Islet precursor cell (in vitro differentiated cells): ENCODE data around the gene TSPAN32.
A peak's percentile ranks its signal among the peaks of the same experiment; 100 is the strongest.
"Not testable (repeated sequence)": the region's sequence is repeated elsewhere in the genome, so short reads cannot be mapped to it uniquely, and the experiment has no call there.

Source experiments
- DNase-seq: peaks from one replicate; pipeline ENCODE4 v3.0.0-alpha.2; 2018

The TSPAN32 gene

DNA sequence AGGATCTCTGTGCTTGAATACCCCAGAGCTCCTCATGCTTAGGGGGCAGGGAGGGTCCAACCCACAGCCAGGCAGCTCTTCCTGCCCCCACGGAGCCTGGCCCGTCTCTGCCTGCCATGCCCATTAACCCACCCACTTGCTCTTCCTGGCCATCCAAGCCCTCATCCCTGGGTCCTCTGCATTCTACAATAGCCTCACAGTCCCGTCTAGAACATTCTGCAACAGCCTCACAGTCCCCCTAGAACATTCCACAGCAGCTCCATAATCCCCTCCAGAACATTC, 15.1 kb downstream of the TSPAN32 start:
- peak; percentile 30 for DNase-seq

- no peak for DNase-seq
These were observed 15.7 kb downstream of the TSPAN32 start for GRCh38 chr11:2317354-2318050.

GRCh38 chr11:2318123-2318522, 16.3 kb downstream of the TSPAN32 start:
- DNase-seq, result peak; percentile 21

- no peak for DNase-seq
These were observed 16.9 kb downstream of the TSPAN32 start for GRCh38 chr11:2318707-2319106.

DNA sequence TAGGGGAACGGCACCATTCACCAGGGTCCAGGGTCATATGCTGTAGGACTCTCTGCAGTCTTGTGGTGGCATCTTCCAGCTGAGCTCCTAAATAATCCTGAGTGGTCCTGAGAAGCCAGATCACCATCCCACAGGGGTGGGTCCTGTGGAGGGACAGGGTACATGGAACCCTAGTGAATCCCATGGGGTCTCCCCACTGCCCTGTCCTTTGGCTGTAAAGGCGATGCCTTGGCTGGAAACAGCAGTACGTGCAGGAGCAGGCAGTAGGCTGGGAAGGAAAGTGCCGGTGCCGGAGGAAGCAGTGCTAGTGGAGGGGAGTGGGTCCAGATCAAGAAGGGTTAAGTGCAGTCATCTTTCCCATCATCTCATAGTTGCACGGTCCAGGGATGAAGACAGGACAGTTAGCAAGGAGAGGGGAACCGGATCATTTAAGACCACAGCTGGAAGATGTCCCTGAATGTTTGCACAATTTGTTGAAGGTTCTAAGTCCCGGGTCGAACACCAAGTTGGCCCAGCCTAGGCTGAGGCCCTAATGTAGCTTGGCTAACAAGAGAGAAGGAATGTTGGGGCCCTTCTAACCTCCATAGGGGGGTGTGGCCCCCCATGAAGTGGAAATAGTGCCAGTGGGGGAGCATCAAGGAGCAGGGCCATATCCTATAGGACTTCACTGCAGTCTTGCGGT, 18.1 kb downstream of the TSPAN32 start:
- no peak for DNase-seq

DNA sequence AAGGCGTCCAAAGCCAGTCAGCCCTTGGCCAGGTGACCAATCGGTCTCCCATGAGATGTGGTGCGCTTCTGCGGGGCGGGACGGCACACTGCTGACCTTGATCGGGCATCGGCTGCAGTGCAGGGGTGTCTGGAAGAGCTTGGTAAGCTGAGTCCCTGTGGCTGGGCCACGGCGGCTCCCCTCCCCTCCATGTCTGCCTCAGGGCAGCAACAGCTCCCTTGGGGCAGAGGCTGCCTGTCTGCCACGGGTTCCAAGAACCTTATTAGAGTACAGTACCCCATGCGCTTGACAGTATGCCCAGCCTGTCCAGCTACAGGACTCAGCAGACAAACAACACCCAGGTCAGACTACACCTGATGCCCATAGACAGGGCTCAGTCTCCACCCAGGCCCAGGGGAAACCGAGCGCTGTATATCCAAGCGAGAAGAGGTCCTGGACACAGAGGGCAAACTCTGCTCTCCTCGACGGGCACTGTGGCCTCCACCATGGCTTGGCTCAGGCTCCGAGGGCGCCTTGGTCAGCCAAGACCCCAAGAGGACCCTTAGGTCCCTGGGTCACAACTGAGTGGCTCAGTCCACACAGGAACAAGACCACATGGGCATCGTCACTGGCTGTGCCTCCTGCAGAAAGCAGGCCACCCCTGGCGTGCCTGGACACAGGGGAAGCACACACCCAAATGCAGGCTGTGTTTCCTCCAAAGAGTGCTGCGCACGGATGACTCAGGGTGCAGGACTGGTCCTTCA, 18.9 kb downstream of the TSPAN32 start:
- DNase-seq, result no peak

DNA sequence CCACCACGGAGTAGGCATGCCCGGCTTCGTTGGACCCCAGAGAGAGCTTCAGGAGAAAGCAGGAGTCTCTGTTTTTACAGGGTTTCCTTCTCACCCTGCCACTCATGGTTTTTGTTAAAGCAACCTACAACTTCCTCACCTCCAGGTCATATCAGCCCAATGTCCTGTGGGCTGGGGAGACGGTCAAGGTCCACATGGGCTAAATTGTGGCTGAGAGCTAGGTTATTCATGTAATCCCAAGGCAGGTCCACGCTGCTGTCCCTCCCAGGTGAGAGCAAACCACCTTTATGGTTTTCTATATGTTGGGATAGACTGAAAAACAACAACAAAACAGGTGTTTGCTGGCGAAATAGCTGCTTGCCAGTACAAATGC, 19.5 kb downstream of the TSPAN32 start:
- no peak for DNase-seq

DNA sequence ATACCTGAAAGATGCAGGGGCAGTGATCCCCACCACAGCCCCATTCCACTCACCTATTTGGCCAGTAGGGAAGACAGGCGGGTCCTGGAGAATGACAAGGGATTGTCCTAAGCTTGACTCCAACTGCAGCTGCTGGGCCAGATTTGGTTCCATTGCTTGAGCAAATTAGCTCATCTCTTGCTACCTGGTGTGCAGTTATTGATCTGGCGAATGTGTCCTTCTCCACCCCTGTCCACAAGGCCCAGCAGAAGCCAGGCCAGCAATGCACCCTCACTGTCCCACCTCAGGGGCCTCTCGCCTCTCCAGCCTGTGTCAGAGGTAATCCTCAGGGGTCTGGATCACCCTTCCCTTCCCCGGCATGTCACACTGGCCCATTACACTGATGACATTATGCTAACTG, 23.3 kb downstream of the TSPAN32 start:
- no peak for DNase-seq

GRCh38 chr11:2325719-2326118, 23.9 kb downstream of the TSPAN32 start:
- DNase-seq, result no peak

DNA sequence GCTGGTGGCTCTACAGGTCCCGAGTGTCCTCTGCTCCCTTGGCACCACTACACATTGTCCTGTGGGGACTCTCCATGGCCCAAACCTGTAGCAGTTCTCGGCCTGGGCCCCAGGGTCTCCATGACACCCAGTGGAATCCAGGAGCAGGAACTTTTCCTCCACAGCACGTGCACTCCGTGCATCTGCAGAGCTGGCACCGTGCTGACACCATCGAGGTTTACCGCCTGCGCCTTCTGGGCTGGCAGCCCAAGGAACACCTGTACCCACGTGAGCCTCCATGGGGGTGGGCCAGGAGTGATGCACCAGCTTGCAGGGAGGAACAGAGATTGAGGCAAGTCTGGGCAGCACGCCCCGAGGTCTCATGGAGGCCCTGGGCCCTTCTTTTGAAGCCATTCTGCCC, 25.2 kb downstream of the TSPAN32 start:
- DNase-seq, result no peak

GRCh38 chr11:2328021-2328420, 26.2 kb downstream of the TSPAN32 start:
- DNase-seq, result no peak

GRCh38 chr11:2328656-2329354, 27.0 kb downstream of the TSPAN32 start:
- no peak for DNase-seq

DNA sequence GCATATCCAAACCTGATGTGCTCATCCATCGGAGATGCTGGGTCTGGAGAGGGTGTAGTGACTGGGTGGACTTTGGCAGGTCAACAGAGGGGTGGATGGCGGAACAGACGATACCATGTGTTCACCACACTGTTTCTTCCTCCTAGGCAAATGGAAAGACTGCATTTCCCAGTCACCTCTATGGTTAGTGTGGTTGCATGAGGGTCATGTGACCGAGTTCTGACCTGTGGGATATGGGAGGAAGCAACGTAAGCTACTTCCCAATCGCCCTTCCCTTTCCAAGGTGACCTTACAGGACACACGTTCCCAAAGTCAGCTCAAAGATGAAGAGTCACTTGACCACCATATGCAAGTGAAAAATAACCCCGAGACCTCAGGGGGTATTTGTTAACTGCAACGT, 27.7 kb downstream of the TSPAN32 start:
- no peak for DNase-seq

DNA sequence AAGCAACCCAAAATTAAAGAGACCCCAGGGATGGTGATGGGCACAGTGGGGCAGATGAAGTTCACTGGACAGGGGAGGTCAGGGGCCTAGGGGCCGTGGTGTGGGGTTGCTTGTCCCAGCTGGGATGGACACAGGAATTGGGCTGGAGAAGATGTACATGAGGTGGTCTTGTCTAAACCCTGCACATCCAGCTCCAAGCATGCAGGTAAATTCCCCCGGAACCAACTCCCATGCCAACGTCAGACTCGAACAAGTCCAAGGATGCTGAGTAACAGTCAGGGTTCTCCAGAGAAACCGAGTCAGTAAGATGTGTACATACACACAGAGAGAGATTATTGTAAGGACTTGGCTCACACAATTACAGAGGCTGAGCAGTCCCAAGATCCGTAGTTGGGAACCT, 28.9 kb downstream of the TSPAN32 start:
- DNase-seq, result no peak

DNA sequence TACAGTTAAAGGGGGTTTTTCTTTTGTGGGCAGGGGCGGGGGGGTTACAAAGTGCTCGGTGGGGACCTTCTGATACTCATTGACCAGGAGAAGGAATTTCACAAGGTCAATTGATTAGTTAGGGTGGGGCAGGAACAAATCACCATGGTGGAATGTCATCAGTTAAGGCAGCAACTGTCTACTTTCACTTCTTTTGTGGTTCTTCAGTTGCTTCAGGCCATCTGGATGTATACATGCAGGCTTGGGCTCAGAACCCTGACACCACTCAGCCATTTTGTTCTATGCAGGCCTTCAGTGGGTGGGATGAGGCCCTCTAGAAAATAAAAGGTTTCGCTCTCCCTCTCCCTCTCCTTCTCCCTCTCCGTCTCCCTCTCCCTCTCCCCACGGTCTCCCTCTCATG, 29.6 kb downstream of the TSPAN32 start:
- no peak for DNase-seq

DNA sequence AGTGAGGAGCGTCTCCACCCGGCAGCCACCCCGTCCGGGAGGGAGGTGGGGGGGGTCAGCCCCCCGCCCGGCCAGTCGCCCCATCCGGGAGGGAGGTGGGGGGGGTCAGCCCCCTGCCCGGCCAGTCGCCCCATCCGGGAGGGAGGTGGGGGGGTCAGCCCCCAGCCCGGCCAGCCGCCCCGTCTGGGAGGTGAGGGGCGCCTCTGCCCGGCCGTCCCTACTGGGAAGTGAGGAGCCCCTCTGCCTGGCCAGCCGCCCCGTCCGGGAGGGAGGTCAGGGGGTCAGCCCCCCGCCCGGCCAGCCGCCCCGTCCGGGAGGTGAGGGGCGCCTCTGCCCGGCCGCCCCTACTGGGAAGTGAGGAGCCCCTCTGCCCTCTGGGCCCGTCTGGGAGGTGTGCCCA, 30.8 kb downstream of the TSPAN32 start:
- not testable (repeated sequence) for DNase-seq

DNA sequence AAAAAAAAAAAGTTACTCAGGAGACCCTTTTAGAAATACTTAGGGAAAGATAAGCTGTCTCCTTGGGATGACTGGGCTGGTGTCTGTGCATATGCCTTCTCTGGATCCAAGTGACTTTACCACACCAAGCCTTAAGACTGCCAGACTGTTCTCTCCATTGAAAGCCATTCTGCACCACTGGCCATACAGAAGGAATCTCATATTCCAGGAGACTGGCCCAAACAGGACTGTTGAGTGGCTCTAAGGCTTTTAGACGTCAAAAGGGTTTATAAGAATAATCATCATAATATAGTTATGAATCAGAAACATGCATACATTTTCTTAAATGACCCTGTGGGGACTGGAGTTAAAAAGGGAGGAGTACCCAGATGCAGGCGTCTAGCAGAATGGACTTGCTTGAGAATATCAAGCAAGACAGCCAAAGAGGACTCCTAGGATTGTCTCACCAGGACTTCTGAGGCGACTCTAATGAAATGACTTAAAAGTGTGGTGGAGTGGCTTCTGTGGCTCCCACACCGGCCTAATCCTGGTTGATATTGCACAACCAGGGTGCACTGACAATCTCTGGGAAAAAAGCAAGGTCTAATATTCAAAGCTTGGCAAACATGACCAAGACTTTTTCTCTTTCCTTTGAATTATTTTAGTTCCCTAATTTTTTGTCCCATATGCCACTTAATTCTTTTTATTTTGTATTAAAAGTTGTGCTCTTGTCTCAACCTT, 31.8 kb downstream of the TSPAN32 start:
- not testable (repeated sequence) for DNase-seq

GRCh38 chr11:2335286-2335685, 33.5 kb downstream of the TSPAN32 start:
- DNase-seq, result not testable (repeated sequence)

GRCh38 chr11:2338760-2339159, 36.9 kb downstream of the TSPAN32 start:
- not testable (repeated sequence) for DNase-seq

DNA sequence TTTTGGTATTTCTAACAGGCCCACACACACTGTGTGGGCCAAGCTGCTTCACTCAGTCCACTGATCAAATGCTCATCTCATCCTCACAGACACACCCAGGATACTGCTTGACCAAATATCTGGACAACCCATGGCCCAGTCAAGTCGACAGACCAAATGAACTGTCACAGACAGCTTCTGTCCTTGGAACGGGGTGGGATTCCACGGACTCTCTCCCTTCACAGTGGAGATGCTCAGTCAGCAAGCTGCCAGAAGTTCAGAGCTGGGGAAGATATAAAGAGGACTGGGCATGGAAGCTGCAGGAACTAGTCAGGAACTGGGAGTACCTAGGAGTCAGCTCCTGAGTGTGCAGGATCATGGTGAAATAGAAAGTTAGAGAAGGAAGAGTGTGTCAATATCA, 40.7 kb downstream of the TSPAN32 start:
- DNase-seq, result no peak

DNA sequence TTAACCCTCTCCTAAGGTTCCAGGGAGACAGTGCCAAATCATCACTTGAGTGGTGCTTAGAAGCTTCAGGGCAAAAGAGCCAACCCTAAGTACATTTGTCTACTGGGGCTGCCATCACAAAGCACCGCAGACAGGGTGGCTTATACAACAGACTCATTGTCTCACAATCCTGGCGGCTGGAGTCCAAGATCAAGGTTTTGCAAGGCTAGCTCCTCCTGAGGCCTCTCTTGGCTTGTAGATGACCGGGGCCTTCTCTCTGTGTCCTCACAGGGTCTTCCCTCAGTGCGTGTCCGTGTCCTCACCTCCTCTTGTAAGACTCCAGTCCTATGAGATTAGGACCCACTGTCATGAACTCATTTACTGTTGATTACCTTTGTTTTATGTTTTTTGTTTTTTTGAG, 41.2 kb downstream of the TSPAN32 start:
- no peak for DNase-seq

GRCh38 chr11:2343502-2343901, 41.7 kb downstream of the TSPAN32 start:
- no peak for DNase-seq

- DNase-seq, result no peak
These were observed 43.2 kb downstream of the TSPAN32 start for GRCh38 chr11:2345050-2345449.
